C4-2B (cell line): ENCODE results near the gene TSPAN32.

Experiments used
- CTCF ChIP-seq: fragments of 450-650 bp; conservative IDR thresholded peaks from 2 replicates; pipeline ENCODE4 v1.5.1; 2017; ENCODE audit warnings: mild to moderate bottlenecking
- ZFX ChIP-seq: fragments of 450-650 bp; IDR thresholded peaks from 2 replicates; pipeline ENCODE4 v1.6.1; 2017

GRCh38 chr11:2262301-2263070 is 39.3 kb upstream of the TSPAN32 start:
- TF ChIP-seq CTCF (no peak), ZFX (no peak)
